ENCODE measurements around the gene DSCAM.

Gene DSCAM

DNA sequence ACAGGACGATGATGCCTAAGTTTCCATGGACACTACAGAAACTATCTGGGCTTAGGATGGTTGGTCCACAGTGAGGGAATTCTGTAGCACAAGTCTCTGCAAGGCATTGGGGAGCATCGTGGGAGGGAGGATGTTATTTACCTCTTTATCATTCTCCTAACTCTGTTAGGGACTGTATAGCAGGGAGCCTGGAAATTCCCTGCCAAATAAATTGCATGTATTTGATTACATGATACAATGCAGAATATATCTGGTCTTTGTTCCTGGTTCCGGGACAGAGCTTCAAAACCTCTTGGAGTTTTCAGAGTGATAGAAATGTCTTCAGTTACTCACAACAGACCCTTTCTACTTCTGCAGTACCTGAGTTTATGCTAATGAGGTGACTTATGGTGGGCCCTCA, 593.8 kb downstream of the DSCAM start:
- H3K4me3 ChIP-seq (ENCODE audit: low read depth, low read length) = no peak overlapping the region
- TF ChIP-seq, protein P1, sequence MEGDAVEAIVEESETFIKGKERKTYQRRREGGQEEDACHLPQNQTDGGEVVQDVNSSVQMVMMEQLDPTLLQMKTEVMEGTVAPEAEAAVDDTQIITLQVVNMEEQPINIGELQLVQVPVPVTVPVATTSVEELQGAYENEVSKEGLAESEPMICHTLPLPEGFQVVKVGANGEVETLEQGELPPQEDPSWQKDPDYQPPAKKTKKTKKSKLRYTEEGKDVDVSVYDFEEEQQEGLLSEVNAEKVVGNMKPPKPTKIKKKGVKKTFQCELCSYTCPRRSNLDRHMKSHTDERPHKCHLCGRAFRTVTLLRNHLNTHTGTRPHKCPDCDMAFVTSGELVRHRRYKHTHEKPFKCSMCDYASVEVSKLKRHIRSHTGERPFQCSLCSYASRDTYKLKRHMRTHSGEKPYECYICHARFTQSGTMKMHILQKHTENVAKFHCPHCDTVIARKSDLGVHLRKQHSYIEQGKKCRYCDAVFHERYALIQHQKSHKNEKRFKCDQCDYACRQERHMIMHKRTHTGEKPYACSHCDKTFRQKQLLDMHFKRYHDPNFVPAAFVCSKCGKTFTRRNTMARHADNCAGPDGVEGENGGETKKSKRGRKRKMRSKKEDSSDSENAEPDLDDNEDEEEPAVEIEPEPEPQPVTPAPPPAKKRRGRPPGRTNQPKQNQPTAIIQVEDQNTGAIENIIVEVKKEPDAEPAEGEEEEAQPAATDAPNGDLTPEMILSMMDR (IDR thresholded peaks at IDR 0.05; ENCODE audit: low read depth, low read length) = no peak

GRCh38 chr21:40250514-40251294, 596.3 kb downstream of the DSCAM start:
- TF ChIP-seq, protein P1 (IDR thresholded peaks at IDR 0.05; ENCODE audit: low read depth, low read length) = no peak

DNA sequence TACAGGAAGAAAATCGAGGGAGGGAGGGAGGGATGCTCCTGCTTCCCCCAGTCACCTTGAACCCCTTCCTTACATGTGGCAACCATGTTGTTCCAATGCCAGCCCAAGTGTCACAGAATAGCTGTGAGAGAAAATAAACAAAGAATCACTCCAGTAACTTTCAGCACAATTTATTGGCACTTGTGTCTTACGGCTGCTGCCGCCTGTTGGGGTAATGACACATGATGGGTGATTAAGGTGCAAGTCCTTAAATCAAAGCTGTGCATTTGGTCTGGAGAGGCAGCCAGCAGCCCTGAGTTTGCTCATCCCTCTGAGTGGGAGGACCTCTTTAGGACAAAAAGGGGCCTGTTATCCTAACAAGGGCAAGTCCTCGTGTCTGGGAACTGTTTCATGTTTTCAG, 602.0 kb downstream of the DSCAM start:
- H3K4me3 ChIP-seq (ENCODE audit: low read depth, low read length) = no peak overlapping the region
- TF ChIP-seq, protein P1 (IDR thresholded peaks at IDR 0.05; ENCODE audit: low read depth, low read length) = no peak

More at GRCh38 chr21:40250514-40251294, 596.3 kb downstream of the DSCAM start:
- H3K4me3 ChIP-seq (ENCODE audit: low read depth, low read length) = no peak overlapping the region

DNA sequence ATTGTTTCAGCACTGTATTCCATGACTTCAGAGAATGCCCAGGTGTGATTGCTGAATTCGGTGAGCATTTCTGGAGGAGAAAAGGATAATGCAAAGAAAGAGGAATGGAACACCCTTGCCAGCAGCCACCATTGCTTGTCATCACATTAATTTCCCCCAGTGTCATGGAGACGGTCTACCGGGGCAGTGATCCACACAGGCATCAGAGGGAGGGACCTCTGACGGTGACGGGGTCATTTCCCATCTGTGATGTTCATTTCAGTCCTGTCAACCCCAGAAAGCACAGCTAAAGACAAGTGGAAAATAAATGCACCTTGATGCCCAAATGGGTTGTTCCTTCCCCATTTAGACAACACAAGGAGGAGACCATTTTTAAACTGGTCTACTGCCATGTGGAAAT, 603.3 kb downstream of the DSCAM start:
- TF ChIP-seq, protein P1 (IDR thresholded peaks at IDR 0.05; ENCODE audit: low read depth, low read length) = no peak
- no peak overlapping the region for H3K4me3 ChIP-seq (ENCODE audit: low read depth, low read length)

DNA sequence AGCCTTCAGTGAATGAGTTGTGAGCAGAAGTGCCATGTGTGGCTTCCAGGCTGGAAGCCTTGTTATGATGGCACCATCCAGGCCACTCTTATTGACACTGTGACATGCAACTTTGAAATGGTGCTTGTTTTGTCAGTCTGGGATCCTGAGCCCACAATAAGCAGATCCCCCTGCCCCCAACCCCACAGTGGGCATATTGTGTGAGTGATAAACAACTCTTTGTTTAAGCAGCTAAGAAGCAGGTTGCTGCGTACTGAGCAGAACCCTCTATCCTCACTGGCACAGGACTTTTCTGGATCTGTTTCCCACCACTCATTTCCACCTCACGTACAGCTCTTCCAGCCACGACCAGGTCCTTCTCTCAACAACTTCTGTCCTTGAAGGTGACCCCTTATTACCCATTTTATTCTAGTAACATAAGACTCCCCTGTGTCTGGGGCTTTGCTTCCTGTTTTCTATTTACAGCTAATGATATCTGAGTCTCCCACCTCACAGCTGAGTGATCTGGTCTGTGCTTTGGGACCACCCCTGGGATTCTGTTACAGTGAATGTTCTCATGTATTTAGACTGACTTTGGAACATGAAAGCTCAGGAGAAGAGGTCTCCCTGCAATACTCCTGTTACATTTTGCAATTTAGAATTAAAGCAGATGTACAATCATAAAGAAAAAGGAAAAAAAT, 604.2 kb downstream of the DSCAM start:
- H3K4me3 ChIP-seq (ENCODE audit: low read depth, low read length) = no peak overlapping the region
- TF ChIP-seq, protein P1 (IDR thresholded peaks at IDR 0.05; ENCODE audit: low read depth, low read length) = no peak

- TF ChIP-seq, protein P1 (IDR thresholded peaks at IDR 0.05; ENCODE audit: low read depth, low read length) = no peak
- no peak overlapping the region for H3K4me3 ChIP-seq (ENCODE audit: low read depth, low read length)
Observed at GRCh38 chr21:40235528-40235927, 611.4 kb downstream of the DSCAM start.

DNA sequence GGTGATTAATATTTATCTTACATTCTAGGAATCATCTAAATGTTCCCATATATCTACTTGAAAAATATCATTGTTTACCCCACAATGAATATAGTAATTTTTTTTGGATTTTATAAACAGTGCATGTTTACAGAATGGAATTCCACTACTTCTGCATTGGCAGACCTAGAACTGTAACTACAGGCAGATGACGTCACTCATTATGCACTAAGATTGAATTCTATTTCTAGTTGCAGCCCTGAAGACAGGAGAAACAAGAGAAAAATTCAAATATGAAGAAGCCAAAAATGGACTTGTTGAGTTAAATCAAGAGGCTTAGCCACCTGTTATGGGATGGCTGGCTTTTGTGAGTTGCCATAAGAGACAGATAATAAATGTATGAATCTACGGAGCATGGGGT, 615.0 kb downstream of the DSCAM start:
- TF ChIP-seq, protein P1 (IDR thresholded peaks at IDR 0.05; ENCODE audit: low read depth, low read length) = no peak
- H3K4me3 ChIP-seq (ENCODE audit: low read depth, low read length) = no peak overlapping the region

Measured in WI38 (cell line).